Smooth muscle cell (in vitro differentiated cells): ENCODE measurements around the gene GGNBP2. TPM values are rescaled to one million over a fixed set of nuclear protein-coding genes. Genes with fewer than 3 reads are reported as not detected.

ENCODE experiments used
- DNase-seq: peaks from one replicate; lab custom pipeline; 2025; ENCODE audit not compliant: unreplicated experiment; lab: John Stamatoyannopoulos, UW
- H2AFZ ChIP-seq: fragments of 200-600 bp; sonication (generic); 2 replicates; pipeline ENCODE4 v1.6.0; 2016; ENCODE audit warnings: antibody characterized with exemption, low read depth, mild to moderate bottlenecking
- H3F3A ChIP-seq: fragments of 200-600 bp; sonication (generic); 2 replicates; pipeline ENCODE4 v1.6.0; 2017; ENCODE audit warnings: antibody characterized with exemption, low read depth
- H3K27ac ChIP-seq: fragments of 200-600 bp; sonication (generic); 2 replicates; pipeline ENCODE4 v1.5.1; 2016; ENCODE audit warnings: low read depth, mild to moderate bottlenecking
- H3K27me3 ChIP-seq: fragments of 200-600 bp; sonication (generic); 2 replicates; pipeline ENCODE4 v1.6.1; 2016; ENCODE audit warnings: low read depth, mild to moderate bottlenecking
- H3K36me3 ChIP-seq: fragments of 200-600 bp; sonication (generic); 2 replicates; pipeline ENCODE4 v1.5.1; 2016; ENCODE audit warnings: low read depth
- H3K4me1 ChIP-seq: fragments of 200-600 bp; sonication (generic); 2 replicates; pipeline ENCODE4 v1.5.1; 2016; ENCODE audit warnings: low read depth
- H3K4me2 ChIP-seq: fragments of 200-600 bp; sonication (generic); 2 replicates; pipeline ENCODE4 v1.6.0; 2016; ENCODE audit warnings: mild to moderate bottlenecking
- H3K4me3 ChIP-seq: fragments of 200-600 bp; sonication (generic); 2 replicates; pipeline ENCODE4 v1.5.1; 2016; ENCODE audit warnings: mild to moderate bottlenecking
- H3K79me2 ChIP-seq: fragments of 200-600 bp; sonication (generic); 2 replicates; pipeline ENCODE4 v1.6.0; 2016; ENCODE audit warnings: low read depth, mild to moderate bottlenecking
- H3K9ac ChIP-seq: fragments of 200-600 bp; sonication (generic); 2 replicates; pipeline ENCODE4 v1.6.0; 2016; ENCODE audit warnings: low read depth
- H3K9me3 ChIP-seq: fragments of 200-600 bp; sonication (generic); replicated peaks from 2 replicates; pipeline ENCODE4 v1.5.1; 2016; ENCODE audit warnings: low read depth
- H4K20me1 ChIP-seq: fragments of 200-600 bp; sonication (generic); 2 replicates; pipeline ENCODE4 v1.6.0; 2016; ENCODE audit warnings: low read depth
- WGBS: methylation state at CpG from one replicate; pipeline ENCODE4 v1.1.7; 2016; ENCODE audit warnings: low lambda C conversion rate; 5-methylcytosine and 5-hydroxymethylcytosine counted together
- polyA plus RNA-seq: library from polyadenylated mRNA; unstranded; fragments of >200 nt; fragmentation: Nextera tagmentation; extraction: Ambion mirVana; gene quantifications from 2 replicates; pipeline ENCODE4 v1.2.1, GENCODE V29; 2016
- total RNA-seq: library from RNA; depleted of rRNA; stranded (reverse); fragments of >200 nt; gene quantifications from 2 replicates; pipeline ENCODE4 v1.2.3, GENCODE V29; 2014
- TF ChIP-seq, protein P1 (sequence below): fragments of 200-600 bp; sonication (generic); IDR thresholded peaks from 2 replicates; pipeline ENCODE4 v1.5.1; 2017; ENCODE audit warnings: borderline replicate concordance, mild to moderate bottlenecking, antibody characterized with exemption; ENCODE audit not compliant: insufficient read depth, poor library complexity, severe bottlenecking

Gene GGNBP2
- total and polyA plus RNA-seq, 2 experiments from 2014 or later = 54.4 to 56.6 TPM

DNA sequence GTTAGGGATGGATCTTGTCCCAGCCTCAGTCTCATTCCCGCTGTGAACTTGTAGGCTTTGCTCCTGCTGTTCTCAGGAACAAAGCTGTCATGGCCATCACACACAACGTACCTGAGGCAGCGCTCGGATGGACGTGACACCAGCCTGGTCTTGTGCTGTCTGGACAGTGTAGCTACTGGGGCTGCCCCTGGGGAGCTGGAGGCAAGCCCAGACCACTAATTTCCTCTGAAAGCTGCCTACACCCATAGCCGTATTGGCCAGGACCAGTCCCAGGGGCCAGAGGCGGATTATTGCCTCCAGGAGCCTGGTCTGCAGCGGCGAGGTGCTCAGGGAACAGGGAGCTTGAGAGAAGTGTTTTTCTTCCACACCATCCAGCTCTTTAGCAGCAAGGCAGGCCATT lies 46.6 kb upstream of the GGNBP2 start:
- Histone ChIP-seq H3K4me2 (no peak overlapping the region), H3F3A (no peaks in the 10 kb centered on the region), H3K4me1 (no peaks in the 10 kb centered on the region), H3K4me3 (no peak overlapping the region), H3K9ac (no peak overlapping the region), H3K27ac (no peak overlapping the region), H3K79me2 (no peaks in the 10 kb centered on the region), H3K9me3 (no peaks in the 10 kb centered on the region), H4K20me1 (no peaks in the 10 kb centered on the region), H3K36me3 (peaks cover 6% of the 10 kb centered on the region), H3K27me3 (no peaks in the 10 kb centered on the region), H2AFZ (no peak overlapping the region)
- TF ChIP-seq, protein P1, sequence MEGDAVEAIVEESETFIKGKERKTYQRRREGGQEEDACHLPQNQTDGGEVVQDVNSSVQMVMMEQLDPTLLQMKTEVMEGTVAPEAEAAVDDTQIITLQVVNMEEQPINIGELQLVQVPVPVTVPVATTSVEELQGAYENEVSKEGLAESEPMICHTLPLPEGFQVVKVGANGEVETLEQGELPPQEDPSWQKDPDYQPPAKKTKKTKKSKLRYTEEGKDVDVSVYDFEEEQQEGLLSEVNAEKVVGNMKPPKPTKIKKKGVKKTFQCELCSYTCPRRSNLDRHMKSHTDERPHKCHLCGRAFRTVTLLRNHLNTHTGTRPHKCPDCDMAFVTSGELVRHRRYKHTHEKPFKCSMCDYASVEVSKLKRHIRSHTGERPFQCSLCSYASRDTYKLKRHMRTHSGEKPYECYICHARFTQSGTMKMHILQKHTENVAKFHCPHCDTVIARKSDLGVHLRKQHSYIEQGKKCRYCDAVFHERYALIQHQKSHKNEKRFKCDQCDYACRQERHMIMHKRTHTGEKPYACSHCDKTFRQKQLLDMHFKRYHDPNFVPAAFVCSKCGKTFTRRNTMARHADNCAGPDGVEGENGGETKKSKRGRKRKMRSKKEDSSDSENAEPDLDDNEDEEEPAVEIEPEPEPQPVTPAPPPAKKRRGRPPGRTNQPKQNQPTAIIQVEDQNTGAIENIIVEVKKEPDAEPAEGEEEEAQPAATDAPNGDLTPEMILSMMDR = no peak
- 99% methylated on average over 9 of the region's 9 CpGs for WGBS
- DNase-seq = no peak

DNA sequence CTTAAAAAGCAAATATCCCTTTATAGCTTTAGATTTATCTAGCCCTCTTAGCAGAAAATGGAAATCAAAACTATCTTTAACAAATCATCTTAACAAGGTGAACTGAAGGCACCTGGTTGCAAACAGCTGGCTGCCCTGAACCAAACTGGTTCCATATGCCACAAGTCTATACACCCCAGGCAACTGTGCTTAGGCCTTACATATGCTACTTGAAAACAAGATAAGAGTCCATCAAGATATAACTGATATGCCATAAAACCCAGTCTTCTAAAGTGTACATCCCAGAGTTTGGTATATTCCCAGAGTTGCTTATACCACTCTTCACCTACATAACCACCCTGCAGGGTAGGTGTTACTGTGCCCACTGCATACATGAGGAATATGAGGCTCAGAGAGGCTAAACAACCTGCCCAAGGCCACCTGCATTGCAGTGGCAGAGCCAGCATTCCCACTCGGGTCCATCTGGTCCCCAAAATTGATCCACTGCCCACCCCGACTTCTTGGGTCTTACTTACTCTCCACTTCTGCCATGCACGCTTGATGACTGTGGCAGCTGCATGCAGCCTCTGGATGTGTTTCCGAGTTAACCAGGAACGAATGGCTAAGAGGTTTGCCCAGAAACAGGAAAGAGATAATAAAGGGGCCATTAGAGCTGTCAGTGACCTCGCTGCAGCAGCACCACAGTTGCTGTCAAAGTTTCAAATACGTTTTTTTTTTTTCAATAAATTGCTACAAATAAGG lies 46.0 kb upstream of the GGNBP2 start:
- no peak overlapping the region for H2AFZ ChIP-seq
- H3K79me2 ChIP-seq = no peaks in the 10 kb centered on the region
- H3K4me2 ChIP-seq = no peak overlapping the region
- no peaks in the 10 kb centered on the region for H4K20me1 ChIP-seq
- no peaks in the 10 kb centered on the region for H3F3A ChIP-seq
- no peaks in the 10 kb centered on the region for H3K9me3 ChIP-seq
- TF ChIP-seq, protein P1 = no peak
- H3K4me1 ChIP-seq = no peaks in the 10 kb centered on the region
- H3K27me3 ChIP-seq = no peaks in the 10 kb centered on the region
- no peak overlapping the region for H3K27ac ChIP-seq
- H3K9ac ChIP-seq = no peak overlapping the region
- peaks cover 6% of the 10 kb centered on the region for H3K36me3 ChIP-seq
- no peak overlapping the region for H3K4me3 ChIP-seq
- WGBS = 92% methylated on average over 7 of the region's 7 CpGs
- no peak for DNase-seq

DNA sequence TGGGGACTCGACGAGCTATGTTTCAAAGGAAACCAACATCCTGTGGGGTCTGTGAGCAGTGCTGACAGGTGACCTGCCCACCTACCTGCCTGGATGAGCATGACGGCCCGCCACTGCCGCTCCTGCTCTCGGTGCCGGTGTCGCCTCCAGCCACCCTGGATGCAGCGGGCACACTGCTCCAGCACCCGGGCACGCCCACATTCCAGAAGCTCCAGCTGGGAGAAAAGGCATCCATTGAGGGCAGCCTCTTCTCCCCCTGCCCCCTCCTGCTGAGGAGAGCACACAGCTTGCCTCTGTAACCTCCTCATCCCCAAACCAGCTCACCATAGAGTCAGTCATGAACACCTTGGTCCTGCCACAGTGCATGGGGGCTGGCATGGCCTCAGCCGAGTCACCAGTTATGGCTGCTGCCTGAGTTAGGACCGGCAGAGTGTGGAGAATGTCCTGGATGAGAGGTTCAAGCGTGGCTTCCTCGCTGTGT lies 43.9 kb upstream of the GGNBP2 start:
- no peak overlapping the region for H3K4me2 ChIP-seq
- H3F3A ChIP-seq = no peaks in the 10 kb centered on the region
- no peak overlapping the region for H3K4me3 ChIP-seq
- DNase-seq = no peak
- H4K20me1 ChIP-seq = no peaks in the 10 kb centered on the region
- H3K27me3 ChIP-seq = no peaks in the 10 kb centered on the region
- WGBS = 97% methylated on average over 15 of the region's 15 CpGs
- H3K27ac ChIP-seq = no peak overlapping the region
- H3K4me1 ChIP-seq = no peaks in the 10 kb centered on the region
- no peaks in the 10 kb centered on the region for H3K9me3 ChIP-seq
- H2AFZ ChIP-seq = no peak overlapping the region
- TF ChIP-seq, protein P1 = no peak
- H3K9ac ChIP-seq = no peak overlapping the region
- no peaks in the 10 kb centered on the region for H3K79me2 ChIP-seq
- peaks cover 7% of the 10 kb centered on the region for H3K36me3 ChIP-seq

DNA sequence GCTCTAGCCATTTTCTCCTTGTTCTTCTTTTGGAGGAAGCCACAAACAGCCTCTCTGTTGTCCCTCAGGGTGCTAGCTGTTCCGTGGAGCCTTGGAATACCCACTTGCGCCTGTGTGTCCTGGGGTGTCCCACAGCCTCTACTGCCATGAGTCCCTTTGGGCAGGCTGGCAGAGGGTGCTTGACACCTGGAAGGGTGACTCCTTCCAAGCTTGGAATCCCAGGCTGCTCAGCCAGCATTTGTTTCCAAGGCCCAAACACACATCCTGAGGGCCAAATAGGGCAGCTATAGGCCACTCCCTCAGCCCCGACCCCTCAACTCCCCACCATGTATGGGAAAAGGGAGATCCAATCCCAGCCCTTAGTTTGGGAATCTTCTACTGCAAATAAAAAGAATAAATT lies 43.4 kb upstream of the GGNBP2 start:
- Histone ChIP-seq H4K20me1 (no peaks in the 10 kb centered on the region), H2AFZ (no peak overlapping the region), H3K4me1 (no peaks in the 10 kb centered on the region), H3K27ac (no peak overlapping the region), H3K9ac (no peak overlapping the region), H3F3A (no peaks in the 10 kb centered on the region), H3K4me2 (no peak overlapping the region), H3K4me3 (no peak overlapping the region), H3K36me3 (peaks cover 2% of the 10 kb centered on the region), H3K79me2 (no peaks in the 10 kb centered on the region), H3K9me3 (no peaks in the 10 kb centered on the region), H3K27me3 (no peaks in the 10 kb centered on the region)
- TF ChIP-seq, protein P1 = no peak
- no peak for DNase-seq
- 98% methylated on average over 3 of the region's 3 CpGs for WGBS
